OCI-LY1 (cell line): Measurements from ENCODE around the gene PHETA2.

Experiments
- H2AFZ ChIP-seq: fragments of 200-600 bp; sonication (generic), shearing (Covaris generic); 2 replicates; pipeline ENCODE4 v1.6.0; 2014; ENCODE audit warnings: antibody characterized with exemption, mild to moderate bottlenecking, low read length
- H3F3A ChIP-seq: fragments of 200-600 bp; sonication (generic), shearing (Covaris generic); 2 replicates; pipeline ENCODE4 v1.6.0; 2014; ENCODE audit warnings: mild to moderate bottlenecking, antibody characterized with exemption, low read length, moderate library complexity; ENCODE audit not compliant: insufficient read depth
- H3K27ac ChIP-seq: fragments of 200-600 bp; sonication (generic); 2 replicates; pipeline ENCODE4 v1.5.1; 2014; ENCODE audit warnings: low read length, mixed run types, mild to moderate bottlenecking, low read depth; ENCODE audit not compliant: poor library complexity, severe bottlenecking
- H3K27me3 ChIP-seq: fragments of 200-600 bp; sonication (generic); 2 replicates; pipeline ENCODE4 v1.6.0; 2014; ENCODE audit warnings: antibody characterized with exemption, mild to moderate bottlenecking, low read length, moderate library complexity; ENCODE audit not compliant: insufficient read depth
- H3K36me3 ChIP-seq: fragments of 200-600 bp; sonication (generic); 2 replicates; pipeline ENCODE4 v1.6.1; 2014; ENCODE audit warnings: mild to moderate bottlenecking, antibody characterized with exemption, low read length, moderate library complexity, mixed read lengths; ENCODE audit not compliant: insufficient read depth
- H3K4me1 ChIP-seq: fragments of 200-600 bp; sonication (generic); 2 replicates; pipeline ENCODE4 v1.5.1; 2014; ENCODE audit warnings: mild to moderate bottlenecking, low read length, moderate library complexity; ENCODE audit not compliant: insufficient read depth, severe bottlenecking
- H3K4me2 ChIP-seq: fragments of 200-600 bp; sonication (generic), shearing (Covaris generic); 2 replicates; pipeline ENCODE4 v1.6.1; 2014; ENCODE audit warnings: low read length
- H3K4me3 ChIP-seq: fragments of 200-600 bp; sonication (generic); 2 replicates; pipeline ENCODE4 v1.5.1; 2014; ENCODE audit warnings: low read length, low read depth, mild to moderate bottlenecking, mixed read lengths; ENCODE audit not compliant: poor library complexity, severe bottlenecking
- H3K79me2 ChIP-seq: fragments of 200-600 bp; shearing (Covaris generic); 2 replicates; pipeline ENCODE4 v1.6.1; 2016; ENCODE audit warnings: mixed run types, low read length, mixed read lengths; ENCODE audit not compliant: insufficient read depth
- H3K9ac ChIP-seq: fragments of 200-600 bp; sonication (generic), shearing (Covaris generic); 2 replicates; pipeline ENCODE4 v1.6.1; 2014; ENCODE audit warnings: mild to moderate bottlenecking, low read length, mixed read lengths
- H3K9me2 ChIP-seq: fragments of 200-600 bp; sonication (generic), shearing (Covaris generic); 2 replicates; pipeline ENCODE4 v1.6.1; 2014; ENCODE audit warnings: low read depth, mild to moderate bottlenecking, low read length, mixed read lengths
- H3K9me3 ChIP-seq: fragments of 200-600 bp; shearing (Covaris generic); 2 replicates; pipeline ENCODE4 v1.6.1; 2014; ENCODE audit warnings: low read length, mixed read lengths
- H4K20me1 ChIP-seq: fragments of 200-600 bp; sonication (generic), shearing (Covaris generic); 2 replicates; pipeline ENCODE4 v1.6.0; 2016; ENCODE audit warnings: mild to moderate bottlenecking, low read length; ENCODE audit not compliant: insufficient read depth
- CTCF ChIP-seq: fragments of 200-600 bp; sonication (generic), shearing (Covaris generic); IDR thresholded peaks from 2 replicates; pipeline ENCODE4 v1.5.1; 2017; ENCODE audit warnings: mild to moderate bottlenecking, antibody characterized with exemption, low read length, moderate library complexity, mixed read lengths
- EZH2 ChIP-seq: fragments of 200-600 bp; sonication (generic), shearing (Covaris generic); IDR thresholded peaks from 2 replicates; pipeline ENCODE4 v1.8.0; 2017; ENCODE audit warnings: borderline replicate concordance, mixed run types, mild to moderate bottlenecking, antibody characterized with exemption, low read length, moderate library complexity, mixed read lengths

PHETA2 gene

GRCh38 chr22:42062506-42063170, 11.4 kb upstream of the PHETA2 start:
- no peak overlapping the region for H3K27ac ChIP-seq
- no peak overlapping the region for H3K4me2 ChIP-seq
- H2AFZ ChIP-seq = no peak overlapping the region
- H3K9me2 ChIP-seq = no peaks in the 10 kb centered on the region
- no peaks in the 10 kb centered on the region for H3K27me3 ChIP-seq
- H3K9ac ChIP-seq = no peak overlapping the region
- H3K79me2 ChIP-seq = no peaks in the 10 kb centered on the region
- no peaks in the 10 kb centered on the region for H4K20me1 ChIP-seq
- H3K9me3 ChIP-seq = no peaks in the 10 kb centered on the region
- H3K36me3 ChIP-seq = peaks cover 58% of the 10 kb centered on the region
- no peaks in the 10 kb centered on the region for H3F3A ChIP-seq
- no peak for TF ChIP-seq CTCF
- no peaks in the 10 kb centered on the region for H3K4me1 ChIP-seq
- no peak overlapping the region for H3K4me3 ChIP-seq

- peaks cover 44% of the 10 kb centered on the region for H3K36me3 ChIP-seq
- no peaks in the 10 kb centered on the region for H4K20me1 ChIP-seq
- no peak overlapping the region for H3K9ac ChIP-seq
- no peaks in the 10 kb centered on the region for H3K79me2 ChIP-seq
- no peaks in the 10 kb centered on the region for H3K9me2 ChIP-seq
- H3K9me3 ChIP-seq = no peaks in the 10 kb centered on the region
- no peaks in the 10 kb centered on the region for H3K27me3 ChIP-seq
- no peaks in the 10 kb centered on the region for H3F3A ChIP-seq
- no peak overlapping the region for H3K4me3 ChIP-seq
- peaks cover 2% of the 10 kb centered on the region for H3K4me1 ChIP-seq
- H3K4me2 ChIP-seq = no peak overlapping the region
- H2AFZ ChIP-seq = no peak overlapping the region
- TF ChIP-seq CTCF = no peak
- no peak for TF ChIP-seq EZH2
- H3K27ac ChIP-seq = no peak overlapping the region
Observed at GRCh38 chr22:42064629-42065028, 9.4 kb upstream of the PHETA2 start.

DNA sequence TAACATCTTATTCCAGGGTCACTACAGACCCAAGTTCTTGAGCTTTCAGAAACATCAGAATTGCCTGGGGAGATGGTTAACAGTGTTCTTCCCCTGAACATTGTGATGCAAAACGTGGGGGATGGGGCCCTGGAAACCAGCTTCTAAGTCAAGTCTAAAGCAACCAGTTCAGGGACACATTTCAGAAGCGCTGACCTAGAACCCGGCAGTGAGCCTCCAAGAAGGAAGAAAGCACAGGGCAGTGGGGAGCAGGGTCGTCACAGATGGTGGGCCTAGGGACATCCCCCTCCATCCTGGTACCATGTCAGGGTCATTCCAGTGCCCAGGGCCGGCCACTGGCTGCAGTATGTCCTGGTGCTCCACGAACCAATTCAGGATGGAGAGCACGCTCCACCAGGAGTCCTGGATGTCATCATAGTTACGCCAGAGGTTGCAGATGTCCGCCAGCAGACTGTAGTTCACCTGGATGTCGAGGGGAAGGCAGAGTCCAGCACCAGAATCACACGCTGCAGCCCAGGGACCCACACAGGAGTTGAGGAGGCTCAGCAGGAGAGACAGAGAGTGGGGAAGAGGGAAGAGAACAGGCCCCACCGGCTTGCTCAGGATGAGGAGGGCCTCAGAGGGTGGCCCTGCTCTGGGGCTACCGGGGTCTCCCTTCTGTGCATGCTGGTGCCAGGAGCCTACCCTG, 8.5 kb upstream of the PHETA2 start:
- Histone ChIP-seq H3F3A (no peaks in the 10 kb centered on the region), H3K4me3 (no peak overlapping the region), H3K9me2 (no peaks in the 10 kb centered on the region), H3K36me3 (peaks cover 34% of the 10 kb centered on the region), H3K79me2 (no peaks in the 10 kb centered on the region), H3K4me1 (peaks cover 10% of the 10 kb centered on the region), H3K27ac (no peak overlapping the region), H3K9me3 (no peaks in the 10 kb centered on the region), H4K20me1 (no peaks in the 10 kb centered on the region), H3K9ac (no peak overlapping the region), H2AFZ (no peak overlapping the region), H3K4me2 (no peak overlapping the region), H3K27me3 (no peaks in the 10 kb centered on the region)
- TF ChIP-seq EZH2 = no peak
- no peak for TF ChIP-seq CTCF
